HG03159 (cell line): Measurements from ENCODE around the gene PDE11A.
"Not testable (repeated sequence)": the region's sequence is repeated elsewhere in the genome, so short reads cannot be mapped to it uniquely, and the experiment has no call there.

Experiments used
- ATAC-seq: cut with Tn5 transposase; IDR thresholded peaks from one replicate; pipeline ENCODE4 v1.9.1; 2021; ENCODE audit warnings: mild to moderate bottlenecking, moderate library complexity; ENCODE audit not compliant: unreplicated experiment

Gene PDE11A

DNA sequence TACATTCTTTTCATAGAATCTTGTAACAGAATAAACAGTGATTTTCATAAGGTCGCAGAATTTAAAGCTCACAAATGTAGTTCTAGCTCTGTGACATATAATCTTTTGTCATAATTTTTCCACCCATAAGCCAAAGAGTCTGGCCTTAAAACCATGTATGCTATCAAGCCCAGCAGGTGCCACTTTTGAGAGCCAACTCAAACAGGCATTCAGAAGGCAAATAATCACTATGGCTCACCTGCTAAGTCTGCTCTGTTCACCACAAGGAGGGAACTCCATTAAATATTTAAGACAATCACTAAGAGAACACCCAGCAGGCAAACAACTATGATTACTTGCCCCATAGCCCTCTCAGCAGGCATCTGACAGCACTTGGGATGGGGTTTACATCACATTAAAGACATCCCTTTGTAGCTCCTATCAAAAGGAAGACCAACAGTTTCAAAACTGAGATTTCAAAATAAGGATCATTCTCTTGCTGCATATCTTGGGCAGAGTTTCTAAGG, 241.6 kb downstream of the PDE11A start:
- no peak for ATAC-seq

DNA sequence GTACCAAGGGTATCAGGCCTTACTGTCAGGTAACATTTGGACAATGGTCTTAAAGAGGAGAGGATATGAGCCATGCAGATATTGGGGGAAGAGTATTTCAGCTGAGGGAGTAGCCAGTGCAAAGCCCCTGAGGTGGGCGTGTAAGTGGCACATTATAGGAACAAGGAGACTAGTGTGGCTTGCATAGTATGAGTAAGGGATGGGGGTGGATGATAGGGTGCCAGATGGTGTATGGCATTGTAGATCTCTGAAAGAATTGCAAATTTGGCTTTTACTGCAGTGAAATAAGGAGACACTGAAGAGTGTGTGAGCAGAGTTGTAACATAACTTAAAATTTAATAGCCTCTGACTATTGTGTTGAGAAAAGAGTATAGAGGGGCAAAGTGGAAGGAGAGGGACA, 244.0 kb downstream of the PDE11A start:
- ATAC-seq: no peak

DNA sequence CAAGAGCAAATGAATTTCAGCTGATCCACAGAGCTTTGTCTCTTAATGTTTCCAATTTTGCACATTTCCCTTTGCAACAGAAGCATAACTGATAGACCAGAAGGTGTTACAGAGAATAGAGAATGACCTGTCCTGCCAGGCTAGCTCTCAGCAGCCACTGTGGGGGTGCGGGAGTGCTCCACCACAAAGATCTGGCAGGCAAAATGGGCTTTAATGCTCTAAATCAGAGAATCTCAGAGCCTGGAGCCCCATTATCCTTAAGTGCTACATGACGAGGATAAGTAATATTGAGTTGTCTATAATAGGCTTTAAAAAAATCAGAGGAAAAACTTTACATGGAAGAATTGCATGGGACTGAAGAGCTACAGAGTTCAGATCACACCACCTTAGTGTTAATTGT, 245.7 kb downstream of the PDE11A start:
- ATAC-seq: no peak

DNA sequence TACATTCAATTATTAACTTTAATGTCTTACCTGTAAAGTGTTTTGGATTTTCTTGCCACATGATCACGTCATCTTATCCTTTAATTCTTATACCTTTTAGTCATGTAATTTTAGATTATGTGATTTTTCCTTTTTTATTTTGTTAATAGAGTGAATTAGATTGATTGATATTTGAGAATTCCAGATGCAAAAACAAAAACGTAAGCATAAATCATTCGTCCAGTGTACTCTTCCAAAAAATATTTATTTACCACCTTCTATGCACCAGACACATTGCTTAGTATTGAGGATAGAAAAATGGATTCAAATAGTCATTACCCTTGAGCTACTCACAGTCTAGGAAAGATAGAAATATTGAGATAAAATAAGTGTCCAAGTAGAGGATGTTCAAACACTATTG, 249.6 kb downstream of the PDE11A start:
- no peak for ATAC-seq

DNA sequence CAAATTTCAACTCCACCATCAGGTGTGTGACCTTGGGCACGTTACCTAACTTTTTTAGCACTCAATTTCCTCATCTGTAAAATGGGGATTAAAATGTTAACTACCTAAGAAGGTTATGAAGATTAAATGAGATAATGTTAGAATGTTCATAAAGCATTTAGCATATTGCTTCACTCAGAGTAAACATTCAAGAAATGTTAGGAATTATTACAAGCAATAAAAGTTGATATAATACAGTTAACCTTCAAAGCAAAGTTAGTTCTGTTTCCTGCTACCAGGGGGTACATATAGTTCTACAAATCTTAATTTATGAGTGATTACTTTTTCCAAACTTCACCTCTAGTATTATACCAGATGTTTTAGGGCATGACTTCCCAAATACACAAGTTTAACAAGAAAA, 254.2 kb downstream of the PDE11A start:
- ATAC-seq: no peak

DNA sequence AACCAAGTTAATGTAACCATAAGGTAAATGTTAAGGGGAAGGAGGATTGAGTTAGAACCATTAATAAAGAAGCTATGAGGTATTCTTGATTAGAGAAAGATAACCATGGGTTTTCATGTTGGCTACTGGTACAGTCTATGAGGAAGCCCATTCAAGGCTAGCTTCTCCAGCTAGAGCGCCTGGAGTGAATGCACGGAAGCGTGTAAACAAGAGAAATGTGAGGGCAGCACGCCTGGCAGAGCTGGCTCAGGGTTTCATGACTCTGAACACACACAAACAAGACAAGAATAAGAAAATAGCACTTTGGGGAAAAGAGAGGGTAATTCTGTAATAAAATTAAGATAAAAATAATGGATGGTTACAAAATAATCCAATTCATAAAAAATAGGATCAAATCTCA, 255.3 kb downstream of the PDE11A start:
- ATAC-seq: no peak

DNA sequence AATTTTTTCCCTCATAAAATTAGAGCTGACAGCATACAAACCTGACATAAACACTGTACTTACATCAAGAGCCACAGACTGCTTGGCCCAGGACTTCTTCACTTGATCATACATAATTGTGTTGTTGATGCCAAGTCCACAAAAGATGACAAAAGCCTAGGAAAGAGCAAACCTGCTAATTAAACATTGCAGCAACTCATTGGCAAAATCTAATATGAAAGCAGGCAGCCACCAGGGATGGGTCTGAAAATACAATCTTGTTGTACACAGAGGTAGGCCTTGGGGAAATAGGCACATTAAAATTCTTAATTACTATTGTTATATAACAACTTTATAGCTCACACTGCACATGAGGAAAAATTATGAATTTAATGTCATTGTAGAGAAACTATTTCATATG, 255.8 kb downstream of the PDE11A start:
- ATAC-seq: no peak

DNA sequence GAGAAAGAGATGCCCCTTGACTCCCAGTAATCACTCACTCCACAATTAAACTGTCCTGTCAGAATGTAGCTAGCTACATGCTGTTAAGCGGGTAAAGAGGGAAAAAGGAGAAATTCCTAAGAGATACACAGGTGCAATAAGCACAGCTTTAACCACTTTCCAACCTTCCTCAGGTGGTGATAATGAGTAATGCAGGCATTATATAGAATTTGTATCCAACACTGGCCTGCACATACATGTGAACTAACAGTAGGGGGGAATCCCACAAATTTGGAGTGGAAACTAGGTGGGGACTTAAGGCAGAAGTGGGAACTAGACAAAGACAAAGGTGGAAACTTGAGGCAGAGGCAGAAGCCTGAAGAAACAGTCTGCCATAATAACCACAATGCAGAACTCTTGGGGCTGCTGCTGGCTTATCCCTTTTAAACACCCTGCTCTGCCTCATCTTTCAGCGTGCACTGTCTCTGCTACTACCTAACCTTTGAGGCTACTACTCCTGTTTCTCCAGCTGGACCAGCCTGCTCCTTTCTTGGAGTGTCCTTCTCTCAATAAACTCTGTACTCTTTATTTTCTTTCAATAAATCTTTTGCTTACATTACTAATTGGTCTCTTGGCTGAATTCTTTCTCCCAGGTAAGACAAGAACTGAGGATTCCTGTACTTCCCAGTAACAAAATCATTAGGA, 259.7 kb downstream of the PDE11A start:
- ATAC-seq: peak; percentile 68

DNA sequence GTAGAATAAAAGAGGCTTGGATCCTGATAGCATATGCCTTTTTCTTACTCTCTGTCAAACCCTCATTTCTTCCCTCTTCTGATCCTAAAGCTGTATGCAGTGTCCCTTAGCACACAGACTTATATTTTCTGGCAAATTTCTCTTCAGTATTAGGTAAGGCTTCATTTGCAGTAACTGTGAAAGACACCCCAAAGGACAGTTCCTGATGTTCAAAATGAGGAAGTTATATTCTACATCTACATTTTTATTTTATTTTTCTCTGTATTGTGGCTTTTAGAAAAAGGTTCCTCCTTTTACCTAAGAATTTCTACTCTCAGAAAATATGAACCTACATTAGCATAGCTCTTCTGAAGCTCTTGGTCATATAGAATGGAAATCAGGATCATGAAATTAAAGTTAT, 261.7 kb downstream of the PDE11A start:
- ATAC-seq: no peak

DNA sequence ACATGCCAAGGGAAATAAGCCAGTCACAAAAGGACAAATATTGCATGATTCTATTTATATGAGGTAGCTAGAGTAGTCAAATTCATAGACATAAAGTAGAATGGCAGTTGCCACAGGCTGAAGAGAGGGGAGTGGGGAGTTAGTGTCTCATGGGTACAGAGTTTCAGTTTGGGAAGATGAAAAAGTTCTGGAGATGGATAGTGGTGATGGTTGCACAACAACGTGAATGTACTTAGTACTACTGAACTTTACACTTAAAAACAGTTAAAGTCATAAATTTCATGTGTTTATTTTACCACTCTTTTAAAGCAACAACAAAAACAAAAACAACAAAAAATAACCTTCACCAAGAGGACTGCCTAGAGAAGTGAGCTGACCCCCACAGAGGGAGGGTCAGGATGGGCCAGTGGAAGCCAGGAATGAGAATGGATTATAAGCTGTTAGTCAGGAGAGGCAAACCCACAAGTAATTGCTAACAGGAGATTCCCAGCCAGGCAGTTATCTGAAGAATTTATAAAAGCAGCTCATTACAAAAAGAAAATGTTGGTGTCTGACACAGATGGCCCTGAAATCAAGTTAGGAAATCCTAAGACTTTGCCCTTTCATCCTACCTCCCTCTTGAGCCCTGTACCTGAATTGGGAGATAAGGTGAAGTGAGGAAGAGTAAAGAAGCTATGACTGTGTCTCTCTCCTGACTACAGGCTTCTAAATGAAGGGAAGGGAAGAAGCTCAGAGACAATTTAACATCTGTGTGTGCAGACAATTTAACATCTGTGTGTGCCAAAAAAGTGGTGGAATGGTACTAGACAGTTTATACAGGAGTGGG, 263.4 kb downstream of the PDE11A start:
- no peak for ATAC-seq

DNA sequence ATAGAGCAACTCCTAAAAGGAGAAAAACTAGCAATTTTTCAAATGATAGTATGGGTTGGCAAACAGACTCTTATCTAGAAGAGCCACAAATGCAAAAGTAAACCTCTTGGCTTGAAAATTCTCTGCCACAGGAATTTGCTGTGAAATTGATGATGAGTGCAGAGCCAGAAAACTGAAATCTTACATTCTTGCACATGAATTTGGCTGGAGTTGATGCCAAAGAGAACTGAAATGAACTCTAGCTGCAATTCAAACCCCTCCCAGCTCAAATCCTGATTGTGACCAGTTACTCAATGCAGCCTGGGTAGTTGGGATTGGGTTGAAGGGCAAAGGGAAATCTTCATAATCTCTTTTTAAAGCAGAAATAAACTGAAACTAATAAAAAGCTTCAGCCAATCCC, 266.6 kb downstream of the PDE11A start:
- no peak for ATAC-seq

DNA sequence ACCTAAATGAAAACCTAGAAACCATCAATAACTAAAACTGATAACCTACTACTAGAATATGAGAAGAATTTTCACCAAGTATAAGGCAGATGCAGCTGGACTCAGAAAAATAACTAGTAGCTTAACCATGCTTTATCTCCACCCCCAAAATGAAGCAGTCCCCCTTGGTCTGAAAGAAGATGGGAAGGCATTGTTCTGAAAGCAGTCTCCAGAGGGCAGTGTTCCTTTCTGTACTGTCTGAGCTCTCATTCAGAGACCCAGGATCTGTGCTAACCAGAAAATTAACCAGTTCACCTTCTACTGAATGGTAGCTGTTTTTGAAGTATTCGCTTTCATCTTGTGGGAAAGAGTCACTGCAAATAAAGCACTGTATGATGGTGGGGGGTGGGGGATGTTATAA, 273.0 kb downstream of the PDE11A start:
- no peak for ATAC-seq

DNA sequence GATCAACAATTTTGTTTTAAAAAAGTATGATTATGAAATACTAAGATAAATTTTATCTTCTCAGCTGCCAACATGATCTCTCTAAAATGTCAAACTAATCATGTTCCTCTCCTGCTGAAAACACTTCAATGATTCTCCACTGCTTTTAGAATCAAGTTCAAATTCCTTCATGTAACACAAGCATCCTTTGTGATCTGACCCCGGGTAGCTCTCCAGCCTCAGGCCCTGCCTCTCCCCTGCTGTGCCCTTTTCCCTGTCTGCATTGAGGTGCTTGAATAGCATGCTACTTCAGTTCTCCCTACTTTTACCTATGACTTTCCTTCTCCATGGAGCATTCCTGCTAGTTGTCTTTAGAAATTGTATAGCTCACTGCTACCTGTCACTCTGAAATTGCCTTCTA, 274.8 kb downstream of the PDE11A start:
- no peak for ATAC-seq

DNA sequence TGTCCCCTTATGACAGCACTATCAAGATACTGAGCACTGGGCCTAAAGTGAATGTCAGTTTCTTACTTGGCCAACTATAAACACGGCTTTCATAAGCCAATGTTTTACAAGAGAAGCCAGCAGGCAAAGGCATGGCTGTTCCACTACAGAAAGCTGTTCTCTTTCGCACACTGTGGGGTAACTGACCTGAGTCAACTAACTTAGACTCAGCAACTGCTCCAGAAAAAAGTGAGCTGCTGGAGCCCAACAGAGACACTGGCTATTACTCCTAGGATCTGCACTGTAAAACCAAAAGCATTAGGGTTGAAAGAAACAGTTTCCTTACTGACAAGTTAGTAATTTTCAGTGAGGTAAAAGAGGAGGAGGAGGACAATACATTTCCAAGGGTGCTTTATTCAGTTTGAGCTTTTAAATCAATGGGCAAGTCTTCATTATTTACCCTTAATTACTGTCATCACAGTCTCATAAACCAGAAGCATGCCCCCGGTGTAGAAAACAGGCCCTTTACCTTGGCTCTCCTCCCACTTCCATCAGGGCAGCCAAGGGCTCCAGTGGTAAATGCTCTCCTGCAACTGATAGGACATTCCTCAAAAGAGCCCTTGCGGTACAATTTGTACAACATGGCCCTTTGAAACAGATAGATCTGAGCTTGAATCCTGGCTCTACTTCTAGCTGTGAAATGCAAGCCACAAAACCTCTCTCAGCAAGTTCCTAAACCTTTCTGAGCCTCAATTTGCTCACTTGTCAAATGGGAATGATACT, 275.7 kb downstream of the PDE11A start:
- no peak for ATAC-seq

DNA sequence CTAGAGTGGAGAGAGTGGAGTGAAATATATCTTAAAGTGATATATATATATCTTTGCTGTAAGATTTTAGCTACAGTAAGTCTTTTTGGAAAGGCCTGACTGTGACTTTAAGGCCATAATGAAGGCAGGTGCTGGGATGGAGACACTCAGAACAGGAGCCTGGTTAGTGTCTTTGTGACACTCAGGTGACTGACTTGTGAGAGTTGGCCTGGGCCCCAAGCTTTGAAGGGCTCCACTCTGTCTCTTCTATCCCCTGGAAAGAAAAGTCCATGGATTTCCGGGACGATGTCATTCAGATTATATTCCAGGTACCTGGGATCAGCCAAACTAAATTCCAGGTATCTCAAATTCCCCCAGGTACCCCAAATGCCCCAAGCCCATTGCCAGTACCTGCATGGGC, 276.6 kb downstream of the PDE11A start:
- no peak for ATAC-seq

DNA sequence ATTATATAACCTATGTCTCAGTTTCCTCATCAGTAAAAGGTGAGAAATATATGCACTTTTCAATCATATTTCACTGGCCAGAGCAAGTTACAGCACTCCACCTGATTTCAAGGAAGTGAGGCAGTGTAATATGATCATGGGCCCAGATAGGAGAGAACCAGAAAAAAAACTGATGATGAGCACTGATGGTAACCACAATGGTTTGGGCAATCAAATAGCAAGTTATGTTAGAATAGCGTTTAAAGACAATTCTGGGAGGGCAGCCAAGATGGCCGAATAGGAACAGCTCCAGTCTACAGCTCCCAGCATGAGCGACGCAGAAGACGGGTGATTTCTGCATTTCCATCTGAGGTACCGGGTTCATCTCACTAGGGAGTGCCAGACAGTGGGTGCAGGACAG, 287.4 kb downstream of the PDE11A start:
- not testable (repeated sequence) for ATAC-seq

DNA sequence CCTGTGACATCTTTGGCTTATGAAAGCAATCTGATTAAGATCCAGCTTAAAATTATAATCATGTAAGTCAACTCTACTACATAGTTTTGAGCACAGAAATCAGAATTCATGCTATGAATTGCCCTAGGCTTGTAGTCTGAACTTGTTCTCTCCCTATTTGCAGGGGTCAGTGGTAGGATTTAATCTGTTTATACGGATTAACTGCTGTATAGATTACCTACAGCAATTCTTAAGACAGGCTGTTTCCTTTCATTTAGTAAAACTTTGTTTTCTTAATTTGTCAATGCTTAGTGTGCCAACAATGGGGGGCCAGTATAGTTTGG, 287.9 kb downstream of the PDE11A start:
- ATAC-seq: no peak

DNA sequence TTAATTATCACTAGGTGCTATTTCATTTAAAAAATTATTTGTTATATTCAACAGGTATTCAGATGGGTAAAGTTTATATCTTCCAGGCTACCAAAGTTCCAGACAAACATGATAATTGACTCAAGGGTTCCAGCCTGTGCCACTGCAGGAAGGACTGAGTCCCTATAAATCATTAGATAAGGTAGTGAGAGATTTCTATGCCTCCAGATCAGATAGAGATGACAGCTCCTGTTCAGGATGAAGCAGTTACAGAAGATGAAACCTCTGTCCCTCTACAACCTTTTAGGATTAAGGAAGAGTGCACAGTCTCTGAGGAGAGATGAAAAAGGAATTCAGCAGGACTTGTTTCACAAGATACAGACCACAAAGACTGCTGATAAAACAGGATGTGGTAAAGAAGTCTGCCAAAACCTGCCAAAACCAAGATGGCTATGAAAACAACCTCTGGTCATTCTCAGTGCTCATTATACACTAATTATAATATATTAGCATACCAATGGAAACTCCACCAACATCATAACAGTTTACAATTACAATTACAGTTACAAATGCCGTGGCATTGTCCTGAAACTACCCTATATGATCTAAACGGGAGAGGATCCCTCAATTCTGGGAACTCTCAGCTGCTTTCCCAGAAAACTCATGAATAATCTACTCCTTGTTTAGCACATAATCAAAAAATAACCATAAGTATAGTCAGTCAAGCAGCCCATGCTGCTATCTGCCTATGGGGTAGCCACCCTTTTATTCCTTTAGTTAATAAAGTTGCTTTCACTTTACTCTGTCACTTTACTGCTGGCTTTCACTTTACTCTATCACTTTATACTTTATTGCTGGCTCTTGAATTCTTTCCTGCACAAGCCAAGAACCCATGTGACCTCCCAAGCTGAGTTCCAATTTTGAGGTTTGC, 288.5 kb downstream of the PDE11A start:
- peak; percentile 89 for ATAC-seq

DNA sequence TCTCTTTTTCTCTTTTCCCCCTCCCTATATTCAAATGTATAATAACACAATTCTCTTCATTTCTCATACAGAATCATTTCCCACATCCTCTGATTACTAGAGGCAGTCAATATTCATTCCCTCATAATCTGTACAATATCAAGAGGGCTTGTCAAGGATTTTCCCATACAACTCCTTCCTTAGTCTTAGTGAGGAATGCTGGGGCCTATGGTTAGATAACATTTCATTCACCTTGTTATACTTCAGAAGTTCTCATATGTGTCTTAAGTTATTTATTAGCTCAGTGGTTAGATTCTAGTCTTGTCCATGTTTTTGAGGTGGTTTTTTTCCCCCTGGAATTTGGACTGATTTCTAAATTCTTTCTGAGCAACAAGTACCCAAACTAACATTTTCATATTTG, 289.5 kb downstream of the PDE11A start:
- no peak for ATAC-seq

DNA sequence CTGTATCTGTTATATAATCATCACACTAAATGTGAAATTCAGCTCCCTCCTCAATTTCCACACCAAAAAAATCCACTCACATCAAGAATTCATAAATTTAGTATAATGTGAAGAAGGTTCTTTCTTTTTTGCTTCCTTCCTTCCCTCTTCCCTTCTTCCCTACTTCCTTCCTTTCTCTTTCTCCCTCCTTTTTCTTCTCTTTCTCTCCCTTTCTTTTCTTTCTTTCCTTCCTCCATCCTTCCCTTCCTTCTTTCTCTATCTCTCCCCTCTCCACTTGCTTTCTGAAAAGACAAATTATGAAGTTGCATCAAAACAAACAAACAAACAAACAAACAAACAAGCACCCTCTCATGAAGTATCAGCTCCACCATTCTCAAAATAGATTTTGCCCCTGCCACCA, 290.0 kb downstream of the PDE11A start:
- no peak for ATAC-seq

DNA sequence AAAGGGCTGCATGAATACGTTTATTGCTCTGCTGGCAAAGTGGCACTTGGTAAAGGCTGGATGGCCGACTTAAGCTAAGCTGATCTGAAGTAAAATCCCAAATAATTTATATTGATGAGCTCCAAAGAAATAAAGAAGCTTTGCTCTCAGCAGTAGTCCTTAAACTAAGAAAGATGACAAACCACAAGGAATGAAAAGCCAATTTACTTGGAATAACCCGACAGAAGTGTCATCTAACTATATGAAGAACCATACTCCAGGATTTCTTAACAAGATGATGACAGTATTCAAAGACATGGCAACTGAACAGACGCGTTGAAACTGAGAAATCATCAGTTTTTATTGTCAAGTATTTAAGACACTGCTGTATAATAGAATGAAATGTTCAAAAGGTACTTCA, 294.1 kb downstream of the PDE11A start:
- no peak for ATAC-seq
